ENCODE results near the gene KLHDC8A.

- TF ChIP-seq CTCF (IDR thresholded peaks at IDR 0.05) (no peak), POLR2A (IDR thresholded peaks at IDR 0.05) (no peak)
Observed at GRCh38 chr1:205321959-205322283, 34.8 kb downstream of the KLHDC8A start.
